ENCODE measurements around the gene SKOR2. TPM values are rescaled to one million over a fixed set of nuclear protein-coding genes. Genes with fewer than 3 reads are reported as not detected.

SKOR2 gene
- not detected in 2 replicates for total RNA-seq
- long read RNA-seq, result 0 reads

- TF ChIP-seq CTCF (IDR thresholded peaks at IDR 0.05; ENCODE audit: unreplicated experiment), result no peak
- H3K4me1 Mint-ChIP-seq (ENCODE audit: low read depth), result no peaks in the 10 kb centered on the region
- no peak within 1 kb of the TSS for H3K4me3 Mint-ChIP-seq (ENCODE audit: low read depth)
- no peak within 1 kb of the TSS for H3K27ac Mint-ChIP-seq
- H3K9me3 Mint-ChIP-seq (ENCODE audit: low read depth), result no peaks in the 10 kb centered on the region
- no peak for DNase-seq (ENCODE audit: low spot score, unreplicated experiment)
- H3K27me3 Mint-ChIP-seq, result peaks cover 86% of the 10 kb centered on the region
- no peaks in the 10 kb centered on the region for H3K36me3 Mint-ChIP-seq (ENCODE audit: insufficient read depth)
Measured at GRCh38 chr18:47251289-47252120, at the start of gene SKOR2. SKOR2 (minus strand) TSS chr18:47251660; CDS start chr18:47249183, 2,477 bp downstream.

DNA sequence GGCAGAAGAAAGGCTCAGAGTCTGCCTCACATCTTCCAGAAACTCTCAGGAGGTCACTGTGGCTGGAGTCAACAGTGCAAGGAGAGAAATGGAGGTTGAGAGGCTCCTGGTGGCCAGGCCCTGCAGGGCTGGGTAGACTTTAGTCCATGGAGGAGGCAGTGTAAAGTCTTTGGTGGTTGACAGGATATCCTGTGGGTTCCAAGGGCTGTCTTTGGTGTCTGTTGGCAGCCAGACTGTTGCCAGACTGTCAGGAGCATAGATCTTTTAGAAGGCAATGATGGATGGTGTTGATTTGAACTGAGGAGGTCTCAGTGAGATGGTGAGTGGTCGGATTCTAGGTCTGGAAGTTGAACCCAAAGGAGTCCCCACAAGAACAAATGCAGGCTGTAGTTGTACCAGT, 45.0 kb upstream of the SKOR2 start:
- TF ChIP-seq CTCF (IDR thresholded peaks at IDR 0.05; ENCODE audit: unreplicated experiment), result no peak
- no peaks in the 10 kb centered on the region for H3K36me3 Mint-ChIP-seq (ENCODE audit: insufficient read depth)
- H3K4me1 Mint-ChIP-seq (ENCODE audit: low read depth), result no peaks in the 10 kb centered on the region
- DNase-seq (ENCODE audit: low spot score, unreplicated experiment), result no peak
- H3K4me3 Mint-ChIP-seq (ENCODE audit: low read depth), result no peak overlapping the region
- peaks cover 24% of the 10 kb centered on the region for H3K27me3 Mint-ChIP-seq
- H3K9me3 Mint-ChIP-seq (ENCODE audit: low read depth), result peaks cover 9% of the 10 kb centered on the region
- no peak overlapping the region for H3K27ac Mint-ChIP-seq

DNA sequence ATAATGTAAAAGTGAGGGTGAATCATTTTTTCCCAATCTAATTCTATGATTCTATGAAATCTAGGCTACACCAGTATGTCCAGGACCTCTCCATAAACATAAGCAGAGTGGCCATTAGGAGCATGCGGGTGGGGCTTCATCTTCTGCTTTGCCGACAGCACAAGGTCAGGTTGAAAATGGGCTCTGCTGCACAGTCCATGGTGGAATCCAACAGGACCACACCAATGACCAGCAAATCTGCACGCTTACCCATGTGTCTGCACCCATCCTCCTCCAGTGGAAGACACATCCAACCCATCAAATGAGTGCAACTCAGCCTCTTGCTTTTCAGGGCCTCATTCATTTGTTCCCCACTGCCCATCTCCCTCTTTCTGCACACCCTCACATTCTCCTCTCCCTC, 43.3 kb upstream of the SKOR2 start:
- no peak for TF ChIP-seq CTCF (IDR thresholded peaks at IDR 0.05; ENCODE audit: unreplicated experiment)
- Mint-ChIP-seq H3K4me3 (ENCODE audit: low read depth) (no peak overlapping the region), H3K27ac (no peak overlapping the region), H3K36me3 (ENCODE audit: insufficient read depth) (no peaks in the 10 kb centered on the region), H3K27me3 (peaks cover 32% of the 10 kb centered on the region), H3K9me3 (ENCODE audit: low read depth) (peaks cover 2% of the 10 kb centered on the region), H3K4me1 (ENCODE audit: low read depth) (peaks cover 11% of the 10 kb centered on the region)
- no peak for DNase-seq (ENCODE audit: low spot score, unreplicated experiment)

- H3K27ac Mint-ChIP-seq, result no peak overlapping the region
- no peaks in the 10 kb centered on the region for H3K36me3 Mint-ChIP-seq (ENCODE audit: insufficient read depth)
- TF ChIP-seq CTCF (IDR thresholded peaks at IDR 0.05; ENCODE audit: unreplicated experiment), result no peak
- H3K9me3 Mint-ChIP-seq (ENCODE audit: low read depth), result no peaks in the 10 kb centered on the region
- DNase-seq (ENCODE audit: low spot score, unreplicated experiment), result no peak
- no peak overlapping the region for H3K4me3 Mint-ChIP-seq (ENCODE audit: low read depth)
- H3K27me3 Mint-ChIP-seq, result peaks cover 55% of the 10 kb centered on the region
- peaks cover 25% of the 10 kb centered on the region for H3K4me1 Mint-ChIP-seq (ENCODE audit: low read depth)
Measured at GRCh38 chr18:47288741-47289140, 37.3 kb upstream of the SKOR2 start.

GRCh38 chr18:47287911-47288585, 36.6 kb upstream of the SKOR2 start:
- Mint-ChIP-seq H3K27ac (peak overlapping the region; percentile 26), H3K9me3 (ENCODE audit: low read depth) (no peaks in the 10 kb centered on the region), H3K36me3 (ENCODE audit: insufficient read depth) (no peaks in the 10 kb centered on the region), H3K4me3 (ENCODE audit: low read depth) (no peak overlapping the region), H3K27me3 (peaks cover 60% of the 10 kb centered on the region), H3K4me1 (ENCODE audit: low read depth) (peaks cover 25% of the 10 kb centered on the region)
- no peak for TF ChIP-seq CTCF (IDR thresholded peaks at IDR 0.05; ENCODE audit: unreplicated experiment)
- no peak for DNase-seq (ENCODE audit: low spot score, unreplicated experiment)
